GM18870 (cell line): ENCODE results near the gene EDN1.
"Not testable (repeated sequence)": the region's sequence is repeated elsewhere in the genome, so short reads cannot be mapped to it uniquely, and the experiment has no call there.

ENCODE experiments used
- ATAC-seq: cut with Tn5 transposase; IDR thresholded peaks from one replicate; pipeline ENCODE4 v1.9.1; 2021; ENCODE audit warnings: moderate library complexity; ENCODE audit not compliant: unreplicated experiment

EDN1 gene

GRCh38 chr6:12324099-12324498 lies 33.9 kb downstream of the EDN1 start:
- no peak for ATAC-seq

DNA sequence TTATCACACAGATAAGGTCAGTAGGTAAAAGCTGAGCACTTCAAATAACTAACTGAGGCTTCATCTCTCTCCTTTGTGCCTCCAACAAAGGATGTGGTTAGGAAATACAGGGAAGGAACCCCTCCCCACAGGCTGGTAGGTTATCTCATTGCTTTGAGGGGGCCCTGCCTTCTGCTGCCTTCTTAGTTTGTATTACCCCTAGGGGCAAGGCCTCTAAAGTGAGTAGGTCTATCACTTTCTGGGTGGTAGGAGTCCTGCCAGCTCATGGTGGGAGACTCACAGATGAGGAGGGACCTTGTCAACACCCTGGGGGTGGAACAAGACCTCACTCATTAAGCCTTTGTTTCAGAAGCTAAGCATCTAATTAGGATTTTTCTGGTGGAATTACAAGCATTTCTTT lies 34.6 kb downstream of the EDN1 start:
- no peak for ATAC-seq

DNA sequence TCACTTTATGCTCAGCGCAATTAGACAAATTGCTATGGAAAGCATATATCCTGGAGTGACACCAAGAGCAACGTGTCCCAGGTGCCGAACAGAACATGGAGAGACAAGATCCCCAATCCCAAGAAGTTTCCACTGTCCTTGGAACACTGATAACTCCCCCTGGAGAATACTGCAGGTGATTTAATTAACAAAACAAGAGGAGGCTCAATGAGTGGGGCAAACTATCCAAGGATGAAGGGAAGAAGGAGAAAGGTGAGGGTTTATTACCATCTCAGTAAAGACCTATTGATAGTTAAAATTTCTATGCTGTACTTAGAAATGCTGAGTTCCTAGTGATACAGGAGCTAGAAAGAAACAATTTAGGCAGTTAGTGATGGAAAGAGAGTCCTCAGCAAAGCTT lies 35.7 kb downstream of the EDN1 start:
- no peak for ATAC-seq

GRCh38 chr6:12327391-12327790 lies 37.2 kb downstream of the EDN1 start:
- ATAC-seq, result no peak

- no peak for ATAC-seq
These were observed 37.8 kb downstream of the EDN1 start for GRCh38 chr6:12327988-12328387.

GRCh38 chr6:12328701-12329100 lies 38.5 kb downstream of the EDN1 start:
- ATAC-seq, result no peak

DNA sequence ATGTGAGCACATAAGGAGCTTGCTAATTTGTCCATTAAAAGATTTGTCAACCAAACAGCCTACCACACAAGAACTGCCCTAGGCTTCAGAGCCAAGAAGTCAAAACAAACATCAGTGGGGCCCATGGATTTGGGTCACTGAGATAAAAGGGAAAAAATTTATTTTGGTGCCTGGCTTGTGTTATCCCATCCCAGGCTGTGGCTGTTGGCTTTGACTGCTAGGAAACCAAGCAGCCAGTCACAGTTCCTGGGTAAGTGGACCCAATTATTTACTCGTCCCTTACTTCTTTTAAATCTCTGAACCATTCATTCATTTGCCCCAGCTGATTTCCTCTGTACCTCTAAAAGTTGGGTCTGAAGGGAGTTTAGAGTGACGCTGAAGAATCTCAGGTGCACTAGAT lies 41.3 kb downstream of the EDN1 start:
- ATAC-seq, result no peak

GRCh38 chr6:12331951-12332749 lies 42.0 kb downstream of the EDN1 start:
- no peak for ATAC-seq

DNA sequence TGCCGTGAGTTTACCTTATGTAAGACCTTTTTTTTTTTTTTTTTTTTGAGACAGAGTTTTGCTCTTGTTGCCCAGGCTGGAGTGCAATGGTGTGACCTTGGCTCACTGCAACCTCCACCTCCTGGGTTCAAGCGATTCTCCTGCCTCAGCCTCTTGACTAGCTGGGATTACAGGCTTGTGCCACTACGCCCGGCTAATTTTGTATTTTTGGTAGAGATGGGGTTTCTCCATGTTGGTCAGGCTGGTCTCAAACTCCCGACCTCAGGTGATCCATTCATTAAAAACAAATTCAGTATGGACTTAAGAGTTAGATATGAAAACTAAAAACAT lies 42.6 kb downstream of the EDN1 start:
- ATAC-seq, result not testable (repeated sequence)

- ATAC-seq, result no peak
These were observed 43.0 kb downstream of the EDN1 start for GRCh38 chr6:12333128-12333527.

GRCh38 chr6:12334526-12335130 lies 44.5 kb downstream of the EDN1 start:
- ATAC-seq, result no peak

DNA sequence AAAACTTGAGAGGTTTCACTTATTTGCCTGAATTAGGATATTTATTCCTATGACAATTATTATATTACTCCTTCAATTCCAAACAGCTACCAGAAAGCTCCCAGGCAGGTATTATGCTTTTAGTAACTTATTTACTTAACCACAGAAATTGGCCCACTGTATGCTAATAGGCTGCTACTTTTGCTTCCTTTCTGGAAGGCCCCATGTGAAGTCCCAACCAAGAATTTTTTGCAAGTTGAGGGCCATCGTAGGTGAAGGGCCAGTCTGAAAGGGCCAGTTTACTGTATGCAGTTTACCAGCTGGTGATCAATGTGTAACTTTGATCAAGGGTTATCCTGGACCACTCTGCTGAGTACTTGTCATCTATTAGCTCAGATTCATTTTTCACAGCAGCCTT lies 45.0 kb downstream of the EDN1 start:
- peak; percentile 59 for ATAC-seq

GRCh38 chr6:12335717-12336116 lies 45.6 kb downstream of the EDN1 start:
- no peak for ATAC-seq

- ATAC-seq, result no peak
These were observed 46.2 kb downstream of the EDN1 start for GRCh38 chr6:12336121-12336971.

DNA sequence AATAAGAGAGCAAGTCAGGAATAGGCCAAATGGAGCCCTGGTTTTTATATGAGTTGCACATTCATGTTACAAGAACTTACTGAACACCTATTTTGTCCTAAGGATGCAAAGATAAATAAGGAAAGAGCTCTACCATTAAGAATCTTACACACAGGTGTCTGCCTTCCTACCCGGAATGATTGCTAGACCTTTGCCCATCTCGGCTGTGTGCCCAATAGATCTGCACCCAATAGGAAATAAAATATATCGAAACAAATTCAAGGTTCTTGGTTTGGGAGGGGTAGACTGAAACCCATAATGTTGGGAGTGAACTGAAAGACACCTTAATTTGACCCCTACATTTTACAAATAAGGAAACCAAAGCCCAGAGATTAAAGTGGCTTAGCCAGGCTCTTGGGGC lies 48.9 kb downstream of the EDN1 start:
- ATAC-seq, result no peak

DNA sequence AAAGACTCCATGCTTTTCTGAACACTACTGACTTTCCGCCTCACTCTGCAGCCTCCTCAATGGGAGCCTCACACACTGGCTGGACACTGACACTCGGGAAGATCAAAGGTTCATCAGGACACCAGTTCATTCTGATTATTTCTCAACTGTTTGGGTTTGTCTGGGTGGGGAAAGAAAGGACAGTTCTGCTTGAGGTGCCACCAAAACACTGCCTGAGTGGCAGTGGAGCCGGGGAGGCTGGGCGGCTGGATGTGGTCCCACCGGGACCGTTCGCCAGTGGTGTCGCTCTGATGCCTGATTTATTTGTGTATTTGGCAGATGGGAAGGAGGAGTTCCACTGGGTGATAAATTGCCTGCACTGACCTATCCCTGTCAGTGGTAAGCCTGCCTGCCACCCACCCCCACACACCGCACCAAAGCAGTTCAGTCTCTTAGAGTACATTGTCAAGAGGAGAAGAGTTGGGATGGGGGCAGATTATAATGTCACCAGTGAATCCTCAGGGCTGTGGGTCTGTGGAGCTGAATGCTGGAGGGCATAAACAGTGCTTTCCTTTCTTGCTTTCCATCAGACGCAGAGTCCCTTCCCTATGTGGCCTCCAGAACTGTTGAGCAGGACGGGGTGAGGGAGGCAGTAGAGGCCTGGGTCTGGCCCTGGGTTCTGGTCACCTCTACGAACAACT lies 49.8 kb downstream of the EDN1 start:
- ATAC-seq, result no peak

- no peak for ATAC-seq
These were observed 50.3 kb downstream of the EDN1 start for GRCh38 chr6:12340488-12340818.

DNA sequence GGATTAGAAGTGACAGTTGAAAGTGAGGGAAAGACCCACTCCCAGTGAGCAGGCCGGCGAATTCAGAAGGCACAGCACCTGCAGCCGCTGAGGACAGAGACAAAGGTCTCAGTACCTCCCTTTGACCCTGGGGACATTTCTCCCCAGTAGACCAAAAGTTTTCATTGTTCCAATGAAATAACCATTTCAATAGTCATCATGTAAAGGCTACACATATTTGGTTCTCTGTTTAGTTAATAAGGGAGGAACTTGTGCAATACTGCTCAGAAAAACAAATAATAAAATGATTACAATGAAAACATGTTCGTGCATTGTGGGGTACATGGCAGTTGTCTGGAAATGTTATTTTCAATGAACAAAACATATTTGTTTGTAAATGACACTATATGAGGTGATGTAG lies 52.5 kb downstream of the EDN1 start:
- no peak for ATAC-seq

DNA sequence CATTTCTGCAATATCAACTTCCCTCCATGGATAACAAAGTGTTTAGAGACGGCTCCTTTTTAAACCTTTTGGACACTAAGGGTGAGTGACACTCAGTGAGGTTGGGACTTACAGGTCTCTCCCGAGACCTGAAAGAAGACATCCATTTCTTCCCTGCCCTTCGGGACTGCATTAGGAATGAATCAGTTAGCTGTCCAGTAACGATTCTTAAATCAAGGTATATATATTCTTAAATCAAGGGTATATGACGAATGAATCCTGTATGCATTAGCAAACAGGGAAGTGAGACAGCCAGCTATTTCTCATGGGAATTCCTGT lies 52.9 kb downstream of the EDN1 start:
- no peak for ATAC-seq

DNA sequence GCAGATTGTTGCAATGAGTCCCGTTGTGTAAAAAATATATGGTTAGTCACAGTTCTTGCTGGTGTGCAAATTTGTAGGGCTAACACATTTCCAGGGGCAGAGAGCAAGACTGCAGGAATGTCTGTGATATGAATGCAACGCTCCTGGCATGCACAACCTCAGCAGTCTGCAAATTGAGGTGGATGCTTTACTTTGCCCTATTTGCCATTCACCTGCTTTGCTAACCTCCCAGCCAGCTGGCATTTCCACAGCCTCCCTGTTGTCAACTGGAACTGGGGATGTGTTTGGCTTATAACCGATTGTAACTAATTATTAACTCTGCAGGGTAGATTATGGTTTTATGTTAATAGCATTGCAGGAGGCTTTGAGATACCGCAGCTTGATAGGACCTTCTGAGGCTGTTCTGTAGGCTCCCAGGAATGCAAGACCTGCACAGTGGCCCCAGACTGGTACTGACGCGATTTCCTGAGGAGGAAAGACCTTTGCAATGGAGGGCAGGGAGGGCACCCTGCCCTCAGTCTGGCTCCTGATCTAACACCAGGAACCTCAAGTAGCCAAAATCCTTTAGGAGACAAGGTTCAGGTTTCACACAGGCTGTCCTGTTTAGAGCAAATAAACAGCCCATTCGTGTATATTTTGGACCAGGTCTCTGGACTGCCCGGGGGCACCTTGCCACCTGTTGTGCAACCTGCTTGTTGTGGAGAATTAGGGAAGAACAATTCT lies 53.4 kb downstream of the EDN1 start:
- ATAC-seq, result no peak

DNA sequence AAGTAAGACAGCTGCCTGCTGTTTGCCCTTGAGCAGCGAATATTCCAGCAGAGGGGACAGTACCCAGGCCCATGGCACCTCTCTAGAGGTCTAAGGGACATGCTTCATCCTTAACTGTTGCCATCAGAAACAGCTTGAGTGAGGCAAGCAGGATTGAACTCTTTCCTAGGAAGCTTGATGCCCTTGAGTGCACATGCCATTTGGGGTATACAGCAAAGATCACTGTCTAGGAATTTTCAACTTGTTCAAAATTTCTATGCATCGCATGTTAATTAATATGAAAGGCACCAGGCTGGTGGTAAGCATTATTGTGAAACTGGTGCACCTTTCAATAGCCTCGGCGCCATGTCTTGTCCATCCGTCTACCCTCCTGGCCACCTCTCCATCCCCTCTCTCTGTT lies 54.1 kb downstream of the EDN1 start:
- ATAC-seq, result no peak
